ENCODE results near the gene FOXA2. TPM values are rescaled to one million over a fixed set of nuclear protein-coding genes. Genes with fewer than 3 reads are reported as not detected.
A peak's percentile ranks its signal among the peaks of the same experiment; 100 is the strongest.

Gene FOXA2
- total and polyA plus RNA-seq, 2 of the 13 experiments (the other 11 are each of a cell fraction or from before 2014, with no cell fraction given): 8.8 to 12.2 TPM

DNA sequence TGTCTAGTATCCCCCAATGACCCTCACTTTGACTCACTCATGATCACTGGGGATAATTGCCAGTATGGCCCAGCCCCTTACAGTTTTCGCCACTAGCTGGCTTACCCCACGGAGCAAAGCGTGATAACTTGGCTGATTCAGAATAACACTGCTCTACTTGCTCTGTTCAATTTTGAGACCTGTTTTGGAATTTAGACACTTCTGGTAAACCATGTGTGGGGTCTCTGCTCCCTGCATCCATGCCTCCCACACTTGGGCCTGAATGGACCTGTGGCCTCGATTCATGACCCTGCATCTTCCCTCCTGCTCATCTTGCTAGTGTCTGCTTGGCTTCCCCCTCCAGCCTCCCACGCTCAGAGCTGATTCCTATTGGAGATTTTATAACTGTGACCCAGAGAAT lies 48.9 kb downstream of the FOXA2 start (continued):
- TF ChIP-seq, protein P1, sequence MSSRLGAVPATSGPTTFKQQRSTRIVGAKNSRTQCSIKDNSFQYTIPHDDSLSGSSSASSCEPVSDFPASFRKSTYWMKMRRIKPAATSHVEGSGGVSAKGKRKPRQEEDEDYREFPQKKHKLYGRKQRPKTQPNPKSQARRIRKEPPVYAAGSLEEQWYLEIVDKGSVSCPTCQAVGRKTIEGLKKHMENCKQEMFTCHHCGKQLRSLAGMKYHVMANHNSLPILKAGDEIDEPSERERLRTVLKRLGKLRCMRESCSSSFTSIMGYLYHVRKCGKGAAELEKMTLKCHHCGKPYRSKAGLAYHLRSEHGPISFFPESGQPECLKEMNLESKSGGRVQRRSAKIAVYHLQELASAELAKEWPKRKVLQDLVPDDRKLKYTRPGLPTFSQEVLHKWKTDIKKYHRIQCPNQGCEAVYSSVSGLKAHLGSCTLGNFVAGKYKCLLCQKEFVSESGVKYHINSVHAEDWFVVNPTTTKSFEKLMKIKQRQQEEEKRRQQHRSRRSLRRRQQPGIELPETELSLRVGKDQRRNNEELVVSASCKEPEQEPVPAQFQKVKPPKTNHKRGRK (CRISPR knock-in tag; IDR thresholded peaks at IDR 0.05): no peak
- TF ChIP-seq TBX3 (IDR thresholded peaks at IDR 0.05; ENCODE audit: borderline replicate concordance) (no peak), KDM4B (CRISPR knock-in tag; IDR thresholded peaks at IDR 0.05) (no peak), AKAP8 (CRISPR knock-in tag; IDR thresholded peaks at IDR 0.05) (no peak), ZNF432 (CRISPR knock-in tag; IDR thresholded peaks at IDR 0.05; ENCODE audit: borderline replicate concordance) (no peak), MIER3 (CRISPR knock-in tag; IDR thresholded peaks at IDR 0.05; ENCODE audit: borderline replicate concordance) (no peak), ZNF446 (CRISPR knock-in tag; IDR thresholded peaks at IDR 0.05) (no peak), TMF1 (CRISPR knock-in tag; IDR thresholded peaks at IDR 0.05; ENCODE audit: low read depth) (no peak), ZNF292 (CRISPR knock-in tag; IDR thresholded peaks at IDR 0.05; ENCODE audit: borderline replicate concordance, low read depth) (no peak), ZNF10 (CRISPR knock-in tag; IDR thresholded peaks at IDR 0.05; ENCODE audit: borderline replicate concordance, low read depth) (no peak), RAD51 (IDR thresholded peaks at IDR 0.05; ENCODE audit: borderline replicate concordance) (no peak), RFX5 (IDR thresholded peaks at IDR 0.05; ENCODE audit: low read depth, low read length) (no peak)
- TF ChIP-seq, protein P2, sequence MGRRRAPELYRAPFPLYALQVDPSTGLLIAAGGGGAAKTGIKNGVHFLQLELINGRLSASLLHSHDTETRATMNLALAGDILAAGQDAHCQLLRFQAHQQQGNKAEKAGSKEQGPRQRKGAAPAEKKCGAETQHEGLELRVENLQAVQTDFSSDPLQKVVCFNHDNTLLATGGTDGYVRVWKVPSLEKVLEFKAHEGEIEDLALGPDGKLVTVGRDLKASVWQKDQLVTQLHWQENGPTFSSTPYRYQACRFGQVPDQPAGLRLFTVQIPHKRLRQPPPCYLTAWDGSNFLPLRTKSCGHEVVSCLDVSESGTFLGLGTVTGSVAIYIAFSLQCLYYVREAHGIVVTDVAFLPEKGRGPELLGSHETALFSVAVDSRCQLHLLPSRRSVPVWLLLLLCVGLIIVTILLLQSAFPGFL (CRISPR knock-in tag; IDR thresholded peaks at IDR 0.05): no peak
- TF ChIP-seq, protein P3, sequence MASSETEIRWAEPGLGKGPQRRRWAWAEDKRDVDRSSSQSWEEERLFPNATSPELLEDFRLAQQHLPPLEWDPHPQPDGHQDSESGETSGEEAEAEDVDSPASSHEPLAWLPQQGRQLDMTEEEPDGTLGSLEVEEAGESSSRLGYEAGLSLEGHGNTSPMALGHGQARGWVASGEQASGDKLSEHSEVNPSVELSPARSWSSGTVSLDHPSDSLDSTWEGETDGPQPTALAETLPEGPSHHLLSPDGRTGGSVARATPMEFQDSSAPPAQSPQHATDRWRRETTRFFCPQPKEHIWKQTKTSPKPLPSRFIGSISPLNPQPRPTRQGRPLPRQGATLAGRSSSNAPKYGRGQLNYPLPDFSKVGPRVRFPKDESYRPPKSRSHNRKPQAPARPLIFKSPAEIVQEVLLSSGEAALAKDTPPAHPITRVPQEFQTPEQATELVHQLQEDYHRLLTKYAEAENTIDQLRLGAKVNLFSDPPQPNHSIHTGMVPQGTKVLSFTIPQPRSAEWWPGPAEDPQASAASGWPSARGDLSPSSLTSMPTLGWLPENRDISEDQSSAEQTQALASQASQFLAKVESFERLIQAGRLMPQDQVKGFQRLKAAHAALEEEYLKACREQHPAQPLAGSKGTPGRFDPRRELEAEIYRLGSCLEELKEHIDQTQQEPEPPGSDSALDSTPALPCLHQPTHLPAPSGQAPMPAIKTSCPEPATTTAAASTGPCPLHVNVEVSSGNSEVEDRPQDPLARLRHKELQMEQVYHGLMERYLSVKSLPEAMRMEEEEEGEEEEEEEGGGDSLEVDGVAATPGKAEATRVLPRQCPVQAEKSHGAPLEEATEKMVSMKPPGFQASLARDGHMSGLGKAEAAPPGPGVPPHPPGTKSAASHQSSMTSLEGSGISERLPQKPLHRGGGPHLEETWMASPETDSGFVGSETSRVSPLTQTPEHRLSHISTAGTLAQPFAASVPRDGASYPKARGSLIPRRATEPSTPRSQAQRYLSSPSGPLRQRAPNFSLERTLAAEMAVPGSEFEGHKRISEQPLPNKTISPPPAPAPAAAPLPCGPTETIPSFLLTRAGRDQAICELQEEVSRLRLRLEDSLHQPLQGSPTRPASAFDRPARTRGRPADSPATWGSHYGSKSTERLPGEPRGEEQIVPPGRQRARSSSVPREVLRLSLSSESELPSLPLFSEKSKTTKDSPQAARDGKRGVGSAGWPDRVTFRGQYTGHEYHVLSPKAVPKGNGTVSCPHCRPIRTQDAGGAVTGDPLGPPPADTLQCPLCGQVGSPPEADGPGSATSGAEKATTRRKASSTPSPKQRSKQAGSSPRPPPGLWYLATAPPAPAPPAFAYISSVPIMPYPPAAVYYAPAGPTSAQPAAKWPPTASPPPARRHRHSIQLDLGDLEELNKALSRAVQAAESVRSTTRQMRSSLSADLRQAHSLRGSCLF (CRISPR knock-in tag; IDR thresholded peaks at IDR 0.05; ENCODE audit: borderline replicate concordance): no peak
- TF ChIP-seq, protein P4, sequence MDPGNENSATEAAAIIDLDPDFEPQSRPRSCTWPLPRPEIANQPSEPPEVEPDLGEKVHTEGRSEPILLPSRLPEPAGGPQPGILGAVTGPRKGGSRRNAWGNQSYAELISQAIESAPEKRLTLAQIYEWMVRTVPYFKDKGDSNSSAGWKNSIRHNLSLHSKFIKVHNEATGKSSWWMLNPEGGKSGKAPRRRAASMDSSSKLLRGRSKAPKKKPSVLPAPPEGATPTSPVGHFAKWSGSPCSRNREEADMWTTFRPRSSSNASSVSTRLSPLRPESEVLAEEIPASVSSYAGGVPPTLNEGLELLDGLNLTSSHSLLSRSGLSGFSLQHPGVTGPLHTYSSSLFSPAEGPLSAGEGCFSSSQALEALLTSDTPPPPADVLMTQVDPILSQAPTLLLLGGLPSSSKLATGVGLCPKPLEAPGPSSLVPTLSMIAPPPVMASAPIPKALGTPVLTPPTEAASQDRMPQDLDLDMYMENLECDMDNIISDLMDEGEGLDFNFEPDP (CRISPR knock-in tag; conservative IDR thresholded peaks at IDR 0.05): 0 out of 2 replicates have a peak, but pooled peaks have one; percentile 22
- TF ChIP-seq, protein P5, sequence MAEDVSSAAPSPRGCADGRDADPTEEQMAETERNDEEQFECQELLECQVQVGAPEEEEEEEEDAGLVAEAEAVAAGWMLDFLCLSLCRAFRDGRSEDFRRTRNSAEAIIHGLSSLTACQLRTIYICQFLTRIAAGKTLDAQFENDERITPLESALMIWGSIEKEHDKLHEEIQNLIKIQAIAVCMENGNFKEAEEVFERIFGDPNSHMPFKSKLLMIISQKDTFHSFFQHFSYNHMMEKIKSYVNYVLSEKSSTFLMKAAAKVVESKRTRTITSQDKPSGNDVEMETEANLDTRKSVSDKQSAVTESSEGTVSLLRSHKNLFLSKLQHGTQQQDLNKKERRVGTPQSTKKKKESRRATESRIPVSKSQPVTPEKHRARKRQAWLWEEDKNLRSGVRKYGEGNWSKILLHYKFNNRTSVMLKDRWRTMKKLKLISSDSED (CRISPR knock-in tag; IDR thresholded peaks at IDR 0.05): no peak
- TF ChIP-seq, protein P6, sequence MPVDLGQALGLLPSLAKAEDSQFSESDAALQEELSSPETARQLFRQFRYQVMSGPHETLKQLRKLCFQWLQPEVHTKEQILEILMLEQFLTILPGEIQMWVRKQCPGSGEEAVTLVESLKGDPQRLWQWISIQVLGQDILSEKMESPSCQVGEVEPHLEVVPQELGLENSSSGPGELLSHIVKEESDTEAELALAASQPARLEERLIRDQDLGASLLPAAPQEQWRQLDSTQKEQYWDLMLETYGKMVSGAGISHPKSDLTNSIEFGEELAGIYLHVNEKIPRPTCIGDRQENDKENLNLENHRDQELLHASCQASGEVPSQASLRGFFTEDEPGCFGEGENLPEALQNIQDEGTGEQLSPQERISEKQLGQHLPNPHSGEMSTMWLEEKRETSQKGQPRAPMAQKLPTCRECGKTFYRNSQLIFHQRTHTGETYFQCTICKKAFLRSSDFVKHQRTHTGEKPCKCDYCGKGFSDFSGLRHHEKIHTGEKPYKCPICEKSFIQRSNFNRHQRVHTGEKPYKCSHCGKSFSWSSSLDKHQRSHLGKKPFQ (CRISPR knock-in tag; IDR thresholded peaks at IDR 0.05; ENCODE audit: insufficient replicate concordance): no peak
